OCI-LY7 (cell line): ENCODE data around the gene SH2D3C. TPM values are rescaled to one million over a fixed set of nuclear protein-coding genes. Genes with fewer than 3 reads are reported as not detected.

Source experiments
- BruUV-seq: library from RNA; stranded (reverse); fragments of 400-500 nt; replicated peaks from 2 replicates; lab custom pipeline; 2021; lab: Mats Ljungman, UMichigan
- CTCF ChIA-PET: fragments of 300-600 bp; sonication (Branson Sonifier 250); formaldehyde crosslinking; loops from one replicate; lab custom pipeline; 2022; ENCODE audit warnings: antibody characterized with exemption; ENCODE audit not compliant: unreplicated experiment; lab: Charles Lee
- POLR2A ChIA-PET: fragments of 300-600 bp; sonication (Branson Sonifier 250); formaldehyde crosslinking; loops from one replicate; lab custom pipeline; 2022; ENCODE audit warnings: antibody characterized with exemption; lab: Charles Lee
- DNase-seq: peaks from one replicate; pipeline ENCODE4 v3.0.0-alpha.2; 2015; ENCODE audit warnings: low spot score
- H2AFZ ChIP-seq: fragments of 200-600 bp; sonication (generic), shearing (Covaris generic); 2 replicates; pipeline ENCODE4 v1.6.1; 2014; ENCODE audit warnings: mild to moderate bottlenecking, antibody characterized with exemption, low read length, moderate library complexity
- H3K27ac ChIP-seq: fragments of 200-600 bp; sonication (generic); 2 replicates; pipeline ENCODE4 v1.5.1; 2014; ENCODE audit warnings: mixed run types, low read depth, mild to moderate bottlenecking, moderate library complexity, low read length, inconsistent platforms; ENCODE audit not compliant: poor library complexity, severe bottlenecking
- H3K36me3 ChIP-seq: fragments of 200-600 bp; sonication (generic); 2 replicates; pipeline ENCODE4 v1.6.1; 2014; ENCODE audit warnings: mild to moderate bottlenecking, antibody characterized with exemption, low read length, moderate library complexity, mixed read lengths; ENCODE audit not compliant: insufficient read depth
- H3K4me1 ChIP-seq: fragments of 200-600 bp; sonication (generic); 2 replicates; pipeline ENCODE4 v1.5.1; 2014; ENCODE audit warnings: mild to moderate bottlenecking, low read length; ENCODE audit not compliant: insufficient read depth, poor library complexity, severe bottlenecking
- H3K4me2 ChIP-seq: fragments of 200-600 bp; sonication (generic); 2 replicates; pipeline ENCODE4 v1.6.1; 2014; ENCODE audit warnings: mild to moderate bottlenecking, low read length
- H3K4me3 ChIP-seq: fragments of 200-600 bp; sonication (generic); 2 replicates; pipeline ENCODE4 v1.5.1; 2014; ENCODE audit warnings: mild to moderate bottlenecking, low read depth, low read length; ENCODE audit not compliant: poor library complexity, severe bottlenecking
- H3K79me2 ChIP-seq: fragments of 200-600 bp; sonication (generic); 2 replicates; pipeline ENCODE4 v1.6.1; 2016; ENCODE audit warnings: low read depth, mild to moderate bottlenecking, low read length, moderate library complexity, mixed read lengths; ENCODE audit not compliant: insufficient read depth
- H3K9me2 ChIP-seq: fragments of 200-600 bp; sonication (generic); 2 replicates; pipeline ENCODE4 v1.6.1; 2016; ENCODE audit warnings: mild to moderate bottlenecking, low read length, mixed read lengths; ENCODE audit not compliant: insufficient read depth
- H3K9me3 ChIP-seq: fragments of 200-600 bp; sonication (generic); 2 replicates; pipeline ENCODE4 v1.6.1; 2014; ENCODE audit warnings: mild to moderate bottlenecking, mixed run types, low read length, mixed read lengths
- H4K20me1 ChIP-seq: fragments of 200-600 bp; sonication (generic); 2 replicates; pipeline ENCODE4 v1.6.1; 2014; ENCODE audit warnings: mild to moderate bottlenecking, antibody characterized with exemption, low read length, moderate library complexity, mixed read lengths; ENCODE audit not compliant: insufficient read depth
- EZH2phosphoT487 ChIP-seq: fragments of 200-600 bp; sonication (generic); IDR thresholded peaks from 2 replicates; pipeline ENCODE4 v1.6.1; 2018; ENCODE audit warnings: low read depth, borderline replicate concordance, mild to moderate bottlenecking, mixed run types, antibody characterized with exemption, low read length, moderate library complexity, mixed read lengths
- intact Hi-C: fragments of 100-400 bp; cut with micrococcal nuclease; formaldehyde crosslinking; loops from one replicate; pipeline ENCODE4 v1.10.0; 2022; ENCODE audit not compliant: unreplicated experiment
- total RNA-seq, 2 experiments: library from RNA; depleted of rRNA in 1 of 2; stranded (reverse); fragments of >200 nt in 1 of 2; shearing (Covaris generic) in 1 of 2; gene quantifications; 2 replicates each; pipeline ENCODE4 v1.2.3, GENCODE V29; 2014 to 2022
- TF ChIP-seq, protein P1 (sequence below): fragments of 200-600 bp; sonication (generic); conservative IDR thresholded peaks from 2 replicates; pipeline ENCODE4 v1.5.1; 2014; ENCODE audit warnings: mild to moderate bottlenecking, antibody characterized with exemption, low read length, moderate library complexity, mixed read lengths

SH2D3C gene
- total RNA-seq, 2 experiments from 2014 or later: 40.0 to 45.7 TPM

DNA sequence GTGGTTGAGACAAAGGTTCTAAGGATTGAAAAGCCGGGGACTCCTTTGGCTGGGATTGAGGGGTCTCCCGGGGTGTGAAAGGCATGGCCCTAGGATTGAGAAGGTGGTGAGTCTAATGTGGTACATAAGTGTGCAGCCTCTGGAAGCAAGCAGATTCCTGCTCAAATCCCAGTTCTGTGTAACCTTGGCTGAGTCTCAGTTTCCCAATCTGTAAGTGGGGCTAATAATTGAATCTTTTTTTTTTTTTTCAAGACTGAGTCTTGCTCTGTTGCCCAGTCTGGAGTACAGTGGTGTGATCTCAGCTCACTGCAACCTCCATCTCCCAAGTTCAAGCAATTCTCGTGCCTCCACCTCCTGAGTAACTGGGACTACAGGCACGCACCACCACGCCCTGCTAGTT is 5.9 kb downstream of the SH2D3C start:
- Histone ChIP-seq H3K4me3 (no peak overlapping the region), H3K4me1 (peaks cover 68% of the 10 kb centered on the region)
- intact Hi-C loops: no loop called here

DNA sequence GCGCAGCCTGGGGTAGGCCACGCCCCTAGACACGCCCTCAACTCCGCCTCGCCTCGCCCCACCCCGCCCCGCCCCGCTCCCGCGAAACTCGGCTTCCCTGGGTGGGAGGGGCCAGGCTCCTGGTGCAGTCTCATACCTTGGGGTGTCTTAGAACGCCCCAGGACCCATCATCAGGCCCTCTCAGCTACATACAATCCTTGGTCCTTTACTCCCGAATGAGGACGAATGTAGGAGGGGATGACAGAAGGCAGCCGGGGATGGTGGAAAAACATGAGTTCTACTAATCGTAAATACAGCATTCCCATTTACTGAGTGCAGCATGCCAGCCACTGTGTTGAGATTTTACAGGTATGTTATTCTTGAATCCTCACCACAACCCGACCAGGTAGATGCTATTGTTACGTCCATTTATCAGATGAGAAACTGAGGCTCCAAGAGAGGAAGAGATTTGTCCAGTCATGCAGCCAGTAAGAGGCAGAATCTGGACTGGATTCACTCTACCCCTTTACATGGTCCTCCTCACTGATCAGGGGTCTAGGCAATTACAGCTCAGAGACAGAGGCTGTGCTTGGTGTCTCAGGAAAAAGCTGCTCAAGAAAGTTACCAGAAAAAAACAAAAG is 6.8 kb downstream of the SH2D3C start:
- H3K79me2 ChIP-seq: peaks cover 34% of the 10 kb centered on the region
- intact Hi-C loops: no loop called here
- H3K4me2 ChIP-seq: peak overlapping the region; percentile 98
- ChIA-PET POLR2A (interaction anchor here (0.8 to 1.2 kb wide), 6 partner anchors 8 to 31 kb away, joined by 3 to 5 read pairs (median 3); no protein-coding TSS in a partner anchor), CTCF (interaction anchor here (1.0 to 1.8 kb wide), 2 partner anchors 13 to 53 kb away, joined by 4 to 8 read pairs; no protein-coding TSS in a partner anchor)
- no peak for DNase-seq
- H3K27ac ChIP-seq: peak overlapping the region; percentile 59
- no peaks in the 10 kb centered on the region for H3K9me3 ChIP-seq
- H4K20me1 ChIP-seq: 0 out of 2 replicates have a peak, but pooled peaks cover 6% of the 10 kb centered on the region
- no peak overlapping the region for H2AFZ ChIP-seq
- H3K4me1 ChIP-seq: peaks cover 74% of the 10 kb centered on the region
- no peaks in the 10 kb centered on the region for H3K9me2 ChIP-seq
- H3K4me3 ChIP-seq: peak overlapping the region; percentile 69
- no peak for TF ChIP-seq EZH2phosphoT487
- TF ChIP-seq, protein P1, sequence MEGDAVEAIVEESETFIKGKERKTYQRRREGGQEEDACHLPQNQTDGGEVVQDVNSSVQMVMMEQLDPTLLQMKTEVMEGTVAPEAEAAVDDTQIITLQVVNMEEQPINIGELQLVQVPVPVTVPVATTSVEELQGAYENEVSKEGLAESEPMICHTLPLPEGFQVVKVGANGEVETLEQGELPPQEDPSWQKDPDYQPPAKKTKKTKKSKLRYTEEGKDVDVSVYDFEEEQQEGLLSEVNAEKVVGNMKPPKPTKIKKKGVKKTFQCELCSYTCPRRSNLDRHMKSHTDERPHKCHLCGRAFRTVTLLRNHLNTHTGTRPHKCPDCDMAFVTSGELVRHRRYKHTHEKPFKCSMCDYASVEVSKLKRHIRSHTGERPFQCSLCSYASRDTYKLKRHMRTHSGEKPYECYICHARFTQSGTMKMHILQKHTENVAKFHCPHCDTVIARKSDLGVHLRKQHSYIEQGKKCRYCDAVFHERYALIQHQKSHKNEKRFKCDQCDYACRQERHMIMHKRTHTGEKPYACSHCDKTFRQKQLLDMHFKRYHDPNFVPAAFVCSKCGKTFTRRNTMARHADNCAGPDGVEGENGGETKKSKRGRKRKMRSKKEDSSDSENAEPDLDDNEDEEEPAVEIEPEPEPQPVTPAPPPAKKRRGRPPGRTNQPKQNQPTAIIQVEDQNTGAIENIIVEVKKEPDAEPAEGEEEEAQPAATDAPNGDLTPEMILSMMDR: no peak
- H3K36me3 ChIP-seq: peaks cover 59% of the 10 kb centered on the region
- no TSS peak for BruUV-seq

More for the DNA sequence above, 5.9 kb downstream of the SH2D3C start:
- ChIA-PET CTCF (no interaction called here), POLR2A (no interaction called here)
- Histone ChIP-seq H2AFZ (no peak overlapping the region), H3K4me2 (no peak overlapping the region), H4K20me1 (0 out of 2 replicates have a peak, but pooled peaks cover 6% of the 10 kb centered on the region), H3K27ac (peak overlapping the region; percentile 27), H3K79me2 (peaks cover 43% of the 10 kb centered on the region), H3K36me3 (peaks cover 55% of the 10 kb centered on the region), H3K9me2 (no peaks in the 10 kb centered on the region), H3K9me3 (no peaks in the 10 kb centered on the region)
- TF ChIP-seq, protein P1: no peak
- TF ChIP-seq EZH2phosphoT487: no peak
- DNase-seq: no peak
- no TSS peak for BruUV-seq
